ENCODE results near the gene ERBB4.

GRCh38 chr2:212271583-212271982 lies 267.0 kb downstream of the ERBB4 start:
- no peak for TF ChIP-seq CTCF (IDR thresholded peaks at IDR 0.05)
- no peak for TF ChIP-seq POLR2A (IDR thresholded peaks at IDR 0.05)

Data from Peyer's patch (tissue), 4 donors.